VCaP (cell line): ENCODE results near the gene MMEL1.

Experiments
- H3K27ac ChIP-seq: fragments of 450-650 bp; 2 replicates; pipeline ENCODE4 v1.5.1; 2017
- TF ChIP-seq, protein P1 (sequence below): fragments of 450-650 bp; conservative IDR thresholded peaks from 2 replicates; pipeline ENCODE4 v1.5.1; 2017; ENCODE audit warnings: mild to moderate bottlenecking, moderate library complexity

The MMEL1 gene

GRCh38 chr1:2650967-2651645 is 18.3 kb upstream of the MMEL1 start:
- TF ChIP-seq, protein P1, sequence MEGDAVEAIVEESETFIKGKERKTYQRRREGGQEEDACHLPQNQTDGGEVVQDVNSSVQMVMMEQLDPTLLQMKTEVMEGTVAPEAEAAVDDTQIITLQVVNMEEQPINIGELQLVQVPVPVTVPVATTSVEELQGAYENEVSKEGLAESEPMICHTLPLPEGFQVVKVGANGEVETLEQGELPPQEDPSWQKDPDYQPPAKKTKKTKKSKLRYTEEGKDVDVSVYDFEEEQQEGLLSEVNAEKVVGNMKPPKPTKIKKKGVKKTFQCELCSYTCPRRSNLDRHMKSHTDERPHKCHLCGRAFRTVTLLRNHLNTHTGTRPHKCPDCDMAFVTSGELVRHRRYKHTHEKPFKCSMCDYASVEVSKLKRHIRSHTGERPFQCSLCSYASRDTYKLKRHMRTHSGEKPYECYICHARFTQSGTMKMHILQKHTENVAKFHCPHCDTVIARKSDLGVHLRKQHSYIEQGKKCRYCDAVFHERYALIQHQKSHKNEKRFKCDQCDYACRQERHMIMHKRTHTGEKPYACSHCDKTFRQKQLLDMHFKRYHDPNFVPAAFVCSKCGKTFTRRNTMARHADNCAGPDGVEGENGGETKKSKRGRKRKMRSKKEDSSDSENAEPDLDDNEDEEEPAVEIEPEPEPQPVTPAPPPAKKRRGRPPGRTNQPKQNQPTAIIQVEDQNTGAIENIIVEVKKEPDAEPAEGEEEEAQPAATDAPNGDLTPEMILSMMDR = no peak
- H3K27ac ChIP-seq = no peak overlapping the region

- H3K27ac ChIP-seq = no peak overlapping the region
- TF ChIP-seq, protein P1 = no peak
These were observed 14.0 kb upstream of the MMEL1 start for GRCh38 chr1:2646837-2647236.

- no peak overlapping the region for H3K27ac ChIP-seq
- TF ChIP-seq, protein P1 = no peak
These were observed 13.0 kb upstream of the MMEL1 start for GRCh38 chr1:2645776-2646175.

DNA sequence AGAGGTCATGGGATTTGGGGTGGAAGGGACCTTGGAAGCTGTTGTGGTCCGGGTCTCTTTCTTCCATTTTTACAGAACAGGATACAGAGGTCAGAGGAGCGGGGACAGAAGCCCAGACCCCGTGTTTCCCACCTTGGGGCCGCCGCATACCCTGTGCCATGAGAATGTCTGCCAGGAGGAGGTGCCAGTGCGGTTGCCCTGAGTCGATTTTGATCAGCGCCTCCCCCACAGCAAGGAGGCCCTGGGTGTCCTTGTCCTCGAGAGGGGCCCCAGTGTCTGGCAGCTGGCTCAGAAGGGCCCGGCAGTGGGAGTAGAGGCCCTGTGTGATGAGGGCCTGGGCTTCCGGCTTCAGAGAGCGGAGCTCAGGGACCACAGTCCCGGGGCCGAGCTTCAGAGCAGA is 12.3 kb upstream of the MMEL1 start:
- TF ChIP-seq, protein P1 = no peak
- H3K27ac ChIP-seq = no peak overlapping the region

- TF ChIP-seq, protein P1 = no peak
- no peak overlapping the region for H3K27ac ChIP-seq
These were observed 11.8 kb upstream of the MMEL1 start for GRCh38 chr1:2644591-2645101.

GRCh38 chr1:2644171-2644570 is 11.4 kb upstream of the MMEL1 start:
- H3K27ac ChIP-seq = no peak overlapping the region
- TF ChIP-seq, protein P1 = no peak

DNA sequence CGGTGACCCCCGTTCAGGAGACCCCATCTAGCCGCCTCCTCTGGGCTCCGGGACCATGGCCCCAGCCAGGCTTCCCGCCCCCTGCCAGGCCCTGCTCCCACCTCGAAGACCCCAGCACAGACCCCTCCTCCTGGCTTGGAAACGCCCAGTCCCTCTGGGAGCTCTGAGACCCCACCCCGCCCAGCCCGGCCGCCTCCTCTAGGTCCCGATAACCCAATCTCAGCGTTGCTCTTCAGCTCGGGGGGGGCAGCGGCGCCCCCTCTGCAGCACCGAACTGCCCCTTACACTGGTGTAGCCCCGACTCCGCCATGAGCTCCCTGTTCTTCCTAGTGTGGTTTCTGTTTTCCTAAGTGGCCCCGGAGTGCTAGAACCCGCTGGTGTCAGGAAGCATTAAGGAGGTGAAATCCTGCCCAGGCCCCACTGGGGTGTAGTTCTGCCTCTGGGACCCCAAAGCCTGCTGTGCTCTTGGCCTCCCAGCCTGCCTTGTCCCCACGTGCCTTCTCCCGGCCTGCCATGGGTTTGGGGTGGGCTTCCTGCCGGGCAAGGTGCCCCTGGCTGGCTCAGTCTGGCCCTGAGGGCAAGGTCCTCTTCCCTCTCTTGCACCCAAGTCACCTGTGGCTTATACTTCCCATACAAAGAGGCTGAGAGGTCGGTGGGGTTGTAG is 10.7 kb upstream of the MMEL1 start:
- TF ChIP-seq, protein P1 = no peak
- peak overlapping the region; percentile 92; the same call in 1 of the 2 replicates for H3K27ac ChIP-seq
